Measurements from ENCODE around the gene DHDH.

Gene DHDH

DNA sequence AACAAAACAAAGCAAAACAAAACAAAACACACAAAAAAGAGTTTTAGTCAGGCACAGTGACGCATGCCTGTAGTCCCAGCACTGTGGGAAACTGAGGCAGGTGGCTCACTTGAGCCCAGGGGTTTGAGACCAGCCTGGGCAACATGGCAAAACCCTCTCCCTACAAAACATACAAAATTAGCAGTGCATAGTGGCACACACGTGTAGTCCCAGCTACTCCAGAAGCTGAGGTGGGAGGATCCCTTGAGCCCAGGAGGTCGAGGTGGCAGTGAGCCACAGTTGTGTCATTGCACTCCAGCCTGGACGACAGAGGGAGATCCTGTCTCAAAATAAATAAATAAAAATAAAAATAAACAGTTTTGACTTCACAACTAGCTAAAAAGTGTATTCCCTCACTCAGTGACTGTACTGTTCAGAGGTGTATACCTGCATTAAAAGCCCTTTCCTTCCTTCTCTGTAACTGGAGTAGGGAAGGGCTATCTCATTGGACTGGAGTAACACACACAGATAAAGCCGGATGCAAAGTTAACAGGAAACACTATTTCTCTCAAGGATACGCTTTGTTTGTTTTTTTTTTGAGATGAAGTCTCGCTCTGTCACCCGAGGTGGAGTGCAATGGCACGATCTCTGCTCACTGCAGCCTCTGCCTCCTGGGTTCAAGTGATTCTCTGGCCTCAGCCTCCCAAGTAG, 17.5 kb downstream of the DHDH start:
- no peak for DNase-seq (ENCODE audit: low read depth)

DNA sequence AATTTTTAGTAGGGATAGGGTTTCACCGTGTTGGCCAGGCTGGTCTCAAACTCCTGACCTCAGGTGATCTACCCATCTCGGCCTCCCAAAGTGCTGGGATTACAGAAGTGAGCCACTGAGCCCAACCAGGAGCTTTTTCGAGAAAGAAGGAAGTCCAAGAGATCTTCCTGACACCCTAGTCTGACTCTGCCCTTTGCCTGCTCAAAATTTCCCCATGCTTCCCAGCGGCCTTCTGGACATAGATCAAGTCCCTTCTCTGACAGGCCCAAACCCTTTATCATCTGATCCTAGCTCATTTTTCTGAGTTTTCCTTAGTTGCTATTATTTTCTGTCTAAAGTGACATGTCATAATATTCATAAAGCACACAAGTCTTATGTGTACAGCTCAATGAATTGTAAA, 19.6 kb downstream of the DHDH start:
- no peak for DNase-seq (ENCODE audit: low read depth)

GRCh38 chr19:48953990-48954594, 20.6 kb downstream of the DHDH start:
- no peak for DNase-seq (ENCODE audit: low read depth)

GRCh38 chr19:48954595-48955307, 21.3 kb downstream of the DHDH start, which contains the start of gene BAX:
BAX (plus strand) TSS chr19:48954875; CDS start chr19:48954929, 54 bp downstream.
- DNase-seq (ENCODE audit: low read depth): peak; percentile 76

DNA sequence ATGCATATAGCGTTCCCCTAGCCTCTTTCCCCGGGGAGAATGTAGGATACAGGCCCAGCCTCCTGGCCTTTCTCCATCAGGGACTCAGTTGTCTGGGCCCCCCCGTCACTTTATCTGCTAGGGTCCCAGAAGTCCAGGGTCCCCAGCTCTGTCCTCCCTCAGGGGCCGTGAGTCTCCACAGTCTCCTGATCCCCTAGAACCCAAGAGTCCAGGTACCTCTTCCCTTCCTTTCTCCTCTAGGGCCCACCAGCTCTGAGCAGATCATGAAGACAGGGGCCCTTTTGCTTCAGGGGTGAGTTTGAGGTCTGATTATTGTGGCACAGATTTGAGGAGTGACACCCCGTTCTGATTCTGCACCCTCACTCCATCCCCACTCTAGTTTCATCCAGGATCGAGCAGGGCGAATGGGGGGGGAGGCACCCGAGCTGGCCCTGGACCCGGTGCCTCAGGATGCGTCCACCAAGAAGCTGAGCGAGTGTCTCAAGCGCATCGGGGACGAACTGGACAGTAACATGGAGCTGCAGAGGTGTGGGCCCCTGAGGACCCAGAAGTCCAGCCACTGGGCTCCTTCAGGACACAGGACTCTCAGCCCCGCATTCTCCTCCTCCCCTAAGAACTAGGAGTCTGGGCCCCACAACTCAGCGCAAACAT, 21.9 kb downstream of the DHDH start:
- DNase-seq (ENCODE audit: low read depth): no peak

- no peak for DNase-seq (ENCODE audit: low read depth)
These were observed 24.5 kb downstream of the DHDH start for GRCh38 chr19:48958006-48958405.

DNA sequence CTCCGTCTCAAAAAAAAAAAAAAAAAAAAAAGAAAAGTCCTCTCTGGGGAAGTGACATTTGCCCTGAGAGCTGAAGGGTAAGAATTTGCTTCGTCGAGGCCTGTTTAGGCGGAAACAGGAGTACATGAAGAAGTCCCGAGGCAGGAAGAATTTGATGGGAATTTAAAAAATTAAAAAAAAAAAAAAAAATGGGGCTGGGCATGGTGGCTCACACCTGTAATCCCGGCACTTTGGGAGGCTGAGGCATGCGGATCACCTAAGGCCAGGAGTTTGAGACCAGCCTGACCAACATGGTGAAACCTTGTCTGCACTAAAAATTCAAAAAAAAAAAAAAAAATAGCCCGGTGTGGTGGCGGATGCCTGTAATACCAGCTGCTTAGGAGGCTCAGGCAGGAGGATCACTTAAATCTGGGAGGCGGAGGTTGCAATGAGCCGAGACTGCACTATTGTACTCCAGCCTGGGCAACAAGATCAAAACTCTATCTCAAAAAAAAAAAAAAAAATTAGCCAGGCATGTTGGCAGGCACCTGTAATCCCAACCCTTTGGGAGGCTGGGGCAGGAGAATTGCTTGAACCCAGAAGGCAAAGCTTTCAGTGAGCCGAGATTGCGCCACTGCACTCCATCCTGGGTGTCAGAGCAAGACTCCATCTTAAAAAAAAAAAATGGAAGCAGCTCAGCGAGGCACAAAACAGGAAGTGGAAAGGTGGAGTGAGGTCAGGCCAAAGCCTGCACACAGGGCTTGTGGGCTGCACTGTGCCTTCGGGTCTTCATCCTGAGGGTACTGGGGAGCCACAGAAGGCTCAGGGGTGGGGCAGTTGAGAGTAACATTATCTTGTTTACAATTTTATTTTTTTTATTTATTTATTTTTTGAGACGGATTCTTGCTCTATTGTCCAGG, 26.1 kb downstream of the DHDH start:
- no peak for DNase-seq (ENCODE audit: low read depth)

DNA sequence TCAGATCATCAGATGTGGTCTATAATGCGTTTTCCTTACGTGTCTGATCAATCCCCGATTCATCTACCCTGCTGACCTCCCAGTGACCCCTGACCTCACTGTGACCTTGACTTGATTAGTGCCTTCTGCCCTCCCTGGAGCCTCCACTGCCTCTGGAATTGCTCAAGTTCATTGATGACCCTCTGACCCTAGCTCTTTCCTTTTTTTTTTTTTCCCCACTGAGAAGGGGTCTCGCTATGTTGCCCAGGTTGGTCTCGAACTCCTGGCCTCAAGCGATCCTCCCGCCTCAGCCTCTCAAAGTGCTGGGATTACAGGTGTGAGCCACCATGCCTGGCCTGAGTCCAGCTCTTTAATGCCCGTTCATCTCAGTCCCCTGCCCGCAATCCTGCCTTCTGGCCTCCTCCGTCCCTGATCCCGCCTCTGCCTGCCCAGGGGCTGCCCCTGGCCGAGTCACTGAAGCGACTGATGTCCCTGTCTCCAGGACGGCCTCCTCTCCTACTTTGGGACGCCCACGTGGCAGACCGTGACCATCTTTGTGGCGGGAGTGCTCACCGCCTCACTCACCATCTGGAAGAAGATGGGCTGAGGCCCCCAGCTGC, 27.7 kb downstream of the DHDH start:
- DNase-seq (ENCODE audit: low read depth): no peak

DNA sequence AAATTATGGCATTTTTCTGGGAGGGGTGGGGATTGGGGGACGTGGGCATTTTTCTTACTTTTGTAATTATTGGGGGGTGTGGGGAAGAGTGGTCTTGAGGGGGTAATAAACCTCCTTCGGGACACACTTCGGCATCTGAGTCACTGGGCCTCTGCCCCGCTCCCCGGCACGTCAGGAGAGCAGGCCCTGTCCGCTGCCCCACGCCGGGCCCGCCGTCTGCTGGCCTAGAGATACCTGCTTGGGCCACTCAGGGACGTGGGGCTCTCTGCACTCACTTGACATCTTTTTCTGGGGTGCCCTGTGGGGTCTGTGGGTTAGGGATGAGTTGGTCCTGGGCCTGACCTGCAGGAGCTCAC, 28.2 kb downstream of the DHDH start:
- no peak for DNase-seq (ENCODE audit: low read depth)

- no peak for DNase-seq (ENCODE audit: low read depth)
These were observed 28.7 kb downstream of the DHDH start for GRCh38 chr19:48962029-48962848.

DNA sequence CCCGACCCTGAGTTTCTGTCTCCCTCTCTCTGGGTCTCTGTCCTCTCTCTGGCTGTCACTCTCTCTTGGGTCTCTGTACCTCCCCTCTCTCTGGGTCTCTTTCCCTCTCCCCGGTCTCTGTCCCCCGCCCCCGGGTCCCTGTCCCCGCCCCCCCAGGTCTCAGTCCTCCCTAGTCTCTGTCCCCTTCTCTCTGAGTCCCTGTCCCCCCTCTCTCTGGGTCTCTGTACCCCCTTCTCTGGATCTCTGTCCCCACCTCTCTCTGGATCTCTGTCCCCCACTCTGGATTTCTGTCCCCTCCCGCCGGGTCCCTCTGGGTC, 29.3 kb downstream of the DHDH start:
- DNase-seq (ENCODE audit: low read depth): no peak

GRCh38 chr19:48963371-48964204, 30.1 kb downstream of the DHDH start:
- DNase-seq (ENCODE audit: low read depth): peak; percentile 33

- no peak for DNase-seq (ENCODE audit: low read depth)
These were observed 30.9 kb downstream of the DHDH start for GRCh38 chr19:48964205-48965039.

- peak; percentile 76 for DNase-seq (ENCODE audit: low read depth)
These were observed 31.7 kb downstream of the DHDH start, which contains the start of gene FTL for GRCh38 chr19:48965040-48965805. FTL (plus strand) TSS chr19:48965309; CDS start chr19:48965508, 199 bp downstream.

GRCh38 chr19:48965806-48966540, 32.5 kb downstream of the DHDH start:
- DNase-seq (ENCODE audit: low read depth): peak; percentile 83

- DNase-seq (ENCODE audit: low read depth): no peak
These were observed 33.2 kb downstream of the DHDH start for GRCh38 chr19:48966541-48967345.

All from stimulated activated CD8-positive, alpha-beta memory T cell treated with anti-CD3 and anti-CD28 coated beads, Interleukin-12 subunit alpha, Interleukin-12 subunit beta, amount 100 ng/mL, for 1 hour (primary cell).